ENCODE measurements around the gene TMEM89. TPM values are rescaled to one million over a fixed set of nuclear protein-coding genes. Genes with fewer than 3 reads are reported as not detected.

TMEM89 gene
- total and polyA plus RNA-seq, 2 of the 13 experiments (the other 11 are each of a cell fraction or from before 2014, with no cell fraction given): 0.31 to 0.59 TPM

DNA sequence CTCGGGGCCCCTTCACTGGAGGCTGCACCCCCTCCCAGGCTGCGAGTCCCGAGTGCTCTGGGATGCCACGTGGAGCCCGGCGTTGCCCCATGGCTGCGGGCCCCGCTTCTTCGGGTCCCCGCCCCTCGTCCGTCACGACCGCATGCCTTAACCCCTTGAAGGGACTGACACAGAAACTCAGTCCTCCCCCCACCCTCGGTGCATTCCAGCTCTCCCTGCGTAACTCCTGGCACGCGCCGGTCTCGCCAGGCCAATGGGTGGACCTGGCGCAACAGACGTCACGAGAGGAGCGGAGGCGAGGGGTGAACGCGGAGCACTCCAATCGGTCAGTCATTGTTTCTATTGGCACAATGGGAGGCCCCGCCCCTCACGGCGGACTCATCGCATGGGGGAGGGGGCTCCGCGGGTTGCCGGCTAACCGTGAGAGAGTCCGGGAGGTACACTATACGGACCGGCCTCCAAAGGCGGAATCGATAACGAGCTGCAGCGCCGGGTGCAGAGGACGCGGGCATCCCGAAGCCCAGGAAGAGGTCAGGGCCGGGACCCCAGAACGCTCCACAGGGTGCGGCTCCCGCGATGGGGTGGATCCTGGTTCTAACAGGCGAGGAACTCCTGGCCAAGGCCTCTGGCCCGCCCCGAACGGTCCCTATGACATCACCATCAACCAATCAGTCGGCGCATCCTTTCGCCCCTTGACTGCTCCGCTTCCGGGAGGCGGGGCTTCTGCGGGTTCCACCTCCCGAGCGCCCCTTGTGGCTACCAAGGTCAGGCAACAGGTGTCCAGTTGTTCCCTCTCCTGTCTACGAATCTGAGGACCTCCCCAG lies 42.1 kb upstream of the TMEM89 start (continued):
- TF ChIP-seq ZNF44 (CRISPR knock-in tag; IDR thresholded peaks at IDR 0.05) (0 out of 2 replicates have a peak, but pooled peaks have one; percentile 64), NFE2L2 (IDR thresholded peaks at IDR 0.05; ENCODE audit: low read length) (no peak), NR1H2 (CRISPR knock-in tag; IDR thresholded peaks at IDR 0.05; ENCODE audit: borderline replicate concordance, low read depth) (no peak), SKI (IDR thresholded peaks at IDR 0.05; ENCODE audit: partially characterized antibody) (peak; percentile 25), PRDM15 (CRISPR knock-in tag; IDR thresholded peaks at IDR 0.05) (no peak; the same call in 1 of the 2 replicates), ZSCAN20 (CRISPR knock-in tag; IDR thresholded peaks at IDR 0.05; ENCODE audit: borderline replicate concordance) (peak; percentile 84; the same call in 1 of the 2 replicates), ZNF83 (CRISPR knock-in tag; IDR thresholded peaks at IDR 0.05; ENCODE audit: borderline replicate concordance) (0 out of 2 replicates have a peak, but pooled peaks have one; percentile 27), PLRG1 (conservative IDR thresholded peaks at IDR 0.05) (no peak), FOXK2 (IDR thresholded peaks at IDR 0.05) (no peak), ZMAT5 (CRISPR knock-in tag; IDR thresholded peaks at IDR 0.05; ENCODE audit: borderline replicate concordance, low read depth) (no peak), MXD4 (CRISPR knock-in tag; IDR thresholded peaks at IDR 0.05) (peak; percentile 83), MLLT10 (CRISPR knock-in tag; IDR thresholded peaks at IDR 0.05) (no peak), ZNF383 (CRISPR knock-in tag; IDR thresholded peaks at IDR 0.05; ENCODE audit: borderline replicate concordance) (no peak), CC2D1A (CRISPR knock-in tag; IDR thresholded peaks at IDR 0.05) (peak; percentile 80; the same call in 1 of the 2 replicates), ZNF766 (CRISPR knock-in tag; IDR thresholded peaks at IDR 0.05; ENCODE audit: borderline replicate concordance) (no peak), TCF7L2 (IDR thresholded peaks at IDR 0.05; ENCODE audit: low read depth, low read length) (no peak), ZNF619 (CRISPR knock-in tag; IDR thresholded peaks at IDR 0.05) (peak; percentile 84; the same call in 1 of the 2 replicates), ZNF790 (CRISPR knock-in tag; IDR thresholded peaks at IDR 0.05; ENCODE audit: borderline replicate concordance) (peak; percentile 89; the same call in 1 of the 2 replicates), ZNF652 (CRISPR knock-in tag; IDR thresholded peaks at IDR 0.05; ENCODE audit: borderline replicate concordance, low read depth) (peak; percentile 96), NR0B2 (CRISPR knock-in tag; IDR thresholded peaks at IDR 0.05) (peak; percentile 24; the same call in 1 of the 2 replicates), ZNF768 (CRISPR knock-in tag; IDR thresholded peaks at IDR 0.05) (no peak)
- TF ChIP-seq, protein P1, sequence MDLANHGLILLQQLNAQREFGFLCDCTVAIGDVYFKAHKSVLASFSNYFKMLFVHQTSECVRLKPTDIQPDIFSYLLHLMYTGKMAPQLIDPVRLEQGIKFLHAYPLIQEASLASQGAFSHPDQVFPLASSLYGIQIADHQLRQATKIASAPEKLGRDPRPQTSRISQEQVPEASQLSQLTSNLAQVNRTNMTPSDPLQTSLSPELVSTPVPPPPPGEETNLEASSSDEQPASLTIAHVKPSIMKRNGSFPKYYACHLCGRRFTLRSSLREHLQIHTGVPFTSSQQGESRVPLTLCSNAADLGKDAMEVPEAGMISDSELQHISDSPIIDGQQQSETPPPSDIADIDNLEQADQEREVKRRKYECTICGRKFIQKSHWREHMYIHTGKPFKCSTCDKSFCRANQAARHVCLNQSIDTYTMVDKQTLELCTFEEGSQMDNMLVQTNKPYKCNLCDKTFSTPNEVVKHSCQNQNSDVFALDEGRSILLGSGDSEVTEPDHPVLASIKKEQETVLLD (CRISPR knock-in tag; IDR thresholded peaks at IDR 0.05; ENCODE audit: low read depth): peak; percentile 83
- TF ChIP-seq, protein P2, sequence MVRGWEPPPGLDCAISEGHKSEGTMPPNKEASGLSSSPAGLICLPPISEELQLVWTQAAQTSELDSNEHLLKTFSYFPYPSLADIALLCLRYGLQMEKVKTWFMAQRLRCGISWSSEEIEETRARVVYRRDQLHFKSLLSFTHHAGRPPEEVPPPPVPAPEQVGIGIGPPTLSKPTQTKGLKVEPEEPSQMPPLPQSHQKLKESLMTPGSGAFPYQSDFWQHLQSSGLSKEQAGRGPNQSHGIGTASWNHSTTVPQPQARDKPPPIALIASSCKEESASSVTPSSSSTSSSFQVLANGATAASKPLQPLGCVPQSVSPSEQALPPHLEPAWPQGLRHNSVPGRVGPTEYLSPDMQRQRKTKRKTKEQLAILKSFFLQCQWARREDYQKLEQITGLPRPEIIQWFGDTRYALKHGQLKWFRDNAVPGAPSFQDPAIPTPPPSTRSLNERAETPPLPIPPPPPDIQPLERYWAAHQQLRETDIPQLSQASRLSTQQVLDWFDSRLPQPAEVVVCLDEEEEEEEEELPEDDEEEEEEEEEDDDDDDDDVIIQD (CRISPR knock-in tag; IDR thresholded peaks at IDR 0.05; ENCODE audit: low read depth): no peak; the same call in 1 of the 2 replicates
